Measurements from ENCODE around the gene LSAMP.

Gene LSAMP

DNA sequence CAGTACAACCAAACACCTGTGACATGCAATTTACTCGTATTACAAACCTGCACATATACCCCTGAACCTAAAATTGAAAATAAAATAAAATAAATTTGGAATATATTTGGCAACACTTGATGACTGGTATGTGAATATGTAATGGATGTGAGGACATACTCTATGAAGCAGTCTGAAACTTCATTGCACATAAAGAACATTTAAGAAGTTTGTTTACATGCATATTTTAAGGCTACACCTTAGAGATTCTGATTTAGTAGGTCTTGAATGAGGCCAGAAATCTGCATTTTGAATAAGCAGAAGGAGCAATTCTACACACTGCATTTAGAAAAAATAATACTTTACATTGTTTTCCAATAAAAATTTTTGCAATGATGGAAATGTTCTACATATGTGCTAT, 284.7 kb downstream of the LSAMP start:
- no peak for FAIRE-seq

DNA sequence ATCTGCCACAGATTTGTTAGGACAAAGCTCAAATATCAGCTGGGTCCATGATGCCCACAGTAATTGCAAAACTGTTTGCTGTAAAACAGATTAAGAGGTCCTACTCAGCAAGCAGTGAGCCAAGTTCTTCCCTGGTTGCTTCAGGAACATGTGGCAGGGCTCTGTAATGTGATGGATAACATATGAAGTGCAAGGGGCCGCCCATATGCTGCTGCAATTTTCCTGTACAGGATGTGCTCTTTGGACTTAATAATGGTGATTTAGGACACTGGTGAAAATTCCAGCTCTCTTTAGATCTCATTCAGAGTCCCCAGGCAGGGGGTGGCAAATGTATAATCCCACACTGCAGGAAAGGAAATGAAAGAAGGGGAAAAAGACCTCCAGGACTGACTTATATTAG, 289.4 kb downstream of the LSAMP start:
- no peak for FAIRE-seq

GRCh38 chr3:116154389-116154788, 290.9 kb downstream of the LSAMP start:
- FAIRE-seq = no peak

- no peak for FAIRE-seq
Measured at GRCh38 chr3:116153174-116153573, 292.1 kb downstream of the LSAMP start.

DNA sequence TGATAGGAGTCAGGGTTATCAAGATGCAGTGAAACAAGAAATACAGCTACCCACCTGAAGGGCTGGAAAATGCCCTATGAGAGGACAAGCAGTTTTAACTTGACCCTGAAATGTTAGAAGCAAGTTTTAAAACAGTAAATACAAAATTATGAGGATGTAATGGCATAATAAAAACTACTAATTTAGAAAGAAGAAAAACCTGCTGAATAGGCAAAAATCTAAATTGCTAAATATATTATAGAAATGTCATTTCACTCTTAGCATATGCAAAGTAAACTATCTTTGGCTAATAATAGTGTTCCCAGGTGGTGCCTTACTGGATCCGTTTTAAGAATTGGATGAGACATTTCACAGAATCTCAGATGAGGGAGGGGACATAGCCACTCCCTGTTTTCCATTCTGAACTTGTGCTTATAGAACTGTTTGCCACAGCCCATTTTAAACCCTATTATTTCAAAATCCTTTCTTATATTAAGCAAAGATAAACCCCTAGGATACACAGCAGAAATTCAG, 294.6 kb downstream of the LSAMP start:
- FAIRE-seq = no peak

DNA sequence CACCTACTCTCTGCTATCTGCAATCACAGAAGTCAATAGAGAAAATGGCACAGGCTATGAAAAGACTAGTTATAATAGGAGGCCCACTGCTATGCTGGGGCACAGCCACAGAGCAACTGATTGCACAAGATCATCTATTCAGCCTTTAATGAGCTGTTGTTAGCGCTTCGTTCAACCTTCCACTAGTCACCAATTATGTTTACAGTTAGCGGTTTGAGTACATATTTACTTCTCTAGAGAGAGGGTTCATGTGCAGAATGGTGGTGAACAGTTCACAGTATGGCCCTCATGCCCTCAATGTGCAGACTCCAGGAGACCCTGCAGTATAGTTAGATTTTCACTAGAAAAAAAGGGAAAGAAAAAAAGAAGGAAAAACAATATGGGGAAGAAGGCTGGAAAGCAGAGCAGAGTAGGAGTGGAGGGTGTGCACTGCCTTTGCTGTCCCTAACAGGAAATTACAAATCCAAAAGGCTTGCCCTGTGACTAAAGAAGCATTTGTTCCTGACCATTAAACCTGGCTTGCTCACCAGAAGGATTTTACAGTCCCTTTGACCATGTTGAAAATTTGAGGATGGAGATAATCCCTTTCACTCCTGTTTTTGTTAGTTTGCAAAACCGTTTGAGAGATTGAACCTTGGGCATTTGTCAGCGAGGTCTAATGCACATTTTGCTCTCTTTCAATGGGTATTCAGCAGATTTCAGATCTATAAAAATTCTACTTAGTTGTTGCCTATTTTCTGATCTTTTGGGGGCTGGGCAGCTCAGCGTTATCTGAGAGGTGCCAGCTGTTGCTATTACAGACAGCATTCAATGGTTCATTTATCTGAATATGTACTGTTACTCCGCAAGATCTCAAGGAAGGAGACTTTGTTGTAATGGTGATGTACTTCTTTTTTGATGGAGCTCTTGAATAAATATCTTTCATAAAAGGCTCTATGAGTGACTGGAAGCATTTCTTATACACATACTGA, 296.1 kb downstream of the LSAMP start:
- FAIRE-seq = no peak

DNA sequence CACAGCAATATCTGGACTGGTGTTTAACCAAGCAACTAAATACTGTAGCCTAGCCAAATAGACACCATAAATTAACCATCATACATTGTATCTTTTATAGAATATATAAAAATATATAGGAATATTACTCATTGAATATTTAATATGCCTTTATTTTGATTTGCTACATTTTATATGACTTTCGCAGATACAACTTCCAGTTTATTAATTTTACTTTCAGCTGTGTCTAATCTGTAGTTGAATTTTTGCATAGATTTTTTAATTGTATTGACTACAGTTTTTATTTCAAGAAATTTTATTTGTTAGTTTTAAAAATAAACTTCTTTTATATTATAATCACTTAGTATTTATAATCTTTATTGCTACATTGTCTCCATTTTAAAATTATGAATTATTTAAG, 299.7 kb downstream of the LSAMP start:
- no peak for FAIRE-seq

DNA sequence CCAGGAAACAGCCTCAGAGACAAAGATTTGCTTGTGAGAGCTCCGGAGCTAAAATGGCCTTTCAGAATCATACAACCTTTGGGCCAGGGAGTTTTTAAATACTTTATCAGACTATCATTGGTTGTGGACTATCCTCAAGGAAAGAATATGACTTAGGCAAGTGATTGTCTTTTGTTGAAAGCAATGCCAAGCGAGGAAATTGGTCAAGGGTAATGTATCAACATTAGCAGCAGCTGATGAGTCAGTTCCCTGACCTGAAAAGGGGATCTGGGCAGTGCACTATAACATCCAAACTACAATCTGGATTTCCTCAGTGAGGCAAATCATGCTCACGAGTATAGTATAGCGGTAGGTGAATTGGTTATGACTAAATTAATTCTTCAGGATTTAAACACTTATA, 303.6 kb downstream of the LSAMP start:
- no peak for FAIRE-seq

- FAIRE-seq = no peak
Measured at GRCh38 chr3:116140100-116140689, 305.1 kb downstream of the LSAMP start.

DNA sequence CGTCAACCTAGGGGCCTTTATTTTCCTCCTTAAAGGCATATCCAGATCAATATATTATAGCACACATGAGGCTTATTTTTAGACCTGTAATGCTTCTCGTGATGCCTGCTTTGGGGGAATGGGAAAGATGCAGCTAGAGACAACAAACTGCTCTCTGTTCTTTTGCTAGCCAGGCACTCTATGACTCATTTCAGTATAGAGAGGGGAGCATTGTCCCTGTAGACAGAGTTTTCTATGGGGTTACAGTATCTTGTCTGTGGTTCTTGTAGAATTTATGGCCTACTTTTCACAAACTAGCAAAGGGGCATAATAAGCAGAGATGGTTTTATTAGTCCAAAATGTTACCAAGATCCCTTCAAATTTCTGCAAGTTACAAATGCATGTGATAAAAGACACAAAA, 305.6 kb downstream of the LSAMP start:
- no peak for FAIRE-seq

GRCh38 chr3:116135457-116136085, 309.7 kb downstream of the LSAMP start:
- FAIRE-seq = no peak

GRCh38 chr3:116129187-116129946, 315.9 kb downstream of the LSAMP start:
- no peak for FAIRE-seq

GRCh38 chr3:116127464-116127863, 317.8 kb downstream of the LSAMP start:
- FAIRE-seq = no peak

- no peak for FAIRE-seq
Measured at GRCh38 chr3:116124166-116124565, 321.1 kb downstream of the LSAMP start.

GRCh38 chr3:116118475-116119169, 326.7 kb downstream of the LSAMP start:
- no peak for FAIRE-seq

GRCh38 chr3:116114586-116114985, 330.7 kb downstream of the LSAMP start:
- FAIRE-seq = no peak

DNA sequence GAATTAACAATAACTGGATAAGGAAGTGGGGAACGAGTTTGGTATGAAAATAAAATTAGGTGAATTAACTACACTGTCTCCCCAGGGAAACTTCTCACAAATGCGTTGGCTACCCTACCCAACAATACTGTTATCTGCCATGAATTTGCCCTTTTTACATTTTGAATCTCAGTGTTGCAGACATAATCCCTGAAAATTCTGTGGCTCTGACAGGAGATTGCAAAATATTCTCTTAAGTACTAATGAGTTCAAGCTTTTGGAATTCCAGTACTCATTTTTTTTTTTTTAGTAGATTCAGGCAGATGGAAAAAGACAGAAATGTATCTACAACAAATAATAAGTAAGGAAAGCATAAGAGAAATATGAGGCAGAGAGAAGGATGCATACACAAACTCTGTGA, 332.6 kb downstream of the LSAMP start:
- FAIRE-seq = no peak

DNA sequence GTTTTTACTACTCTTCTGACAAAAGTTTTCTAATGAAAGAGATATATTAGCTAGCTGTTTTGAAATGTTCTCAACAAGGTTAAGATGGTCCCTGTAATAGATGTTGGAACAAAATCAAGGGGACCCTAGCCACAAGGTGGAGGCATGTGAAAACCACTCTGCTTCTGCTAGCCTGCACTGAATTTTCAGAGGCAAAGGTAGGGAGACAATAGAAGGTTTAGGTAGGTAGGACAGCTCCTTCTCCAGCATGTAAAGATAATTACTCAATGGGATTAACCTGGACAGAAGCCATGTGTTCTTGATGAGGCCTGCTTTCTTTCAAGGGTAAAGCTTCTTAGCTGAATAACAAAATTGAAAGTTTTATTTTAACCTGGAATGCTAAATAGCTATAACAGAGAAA, 333.5 kb downstream of the LSAMP start:
- no peak for FAIRE-seq

GRCh38 chr3:116103868-116104530, 341.3 kb downstream of the LSAMP start:
- FAIRE-seq = no peak

DNA sequence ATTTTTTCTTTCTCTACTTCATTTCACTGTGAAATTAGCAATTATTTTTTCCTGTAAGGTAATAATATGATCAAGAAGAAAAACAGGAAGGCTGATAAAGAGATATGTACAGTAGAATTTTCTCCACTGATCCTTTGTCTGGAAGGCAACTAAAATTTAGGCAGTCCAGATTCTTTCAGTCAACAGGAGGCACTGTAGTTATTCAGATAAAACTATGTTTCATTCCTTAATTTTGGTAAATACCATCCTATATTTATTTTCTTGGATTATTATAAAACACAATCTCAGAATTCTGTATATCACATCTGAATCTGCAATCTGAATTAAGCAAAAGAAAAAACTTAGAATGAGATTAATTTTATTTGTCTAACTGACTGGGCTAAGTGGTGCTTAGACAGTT, 343.2 kb downstream of the LSAMP start:
- FAIRE-seq = no peak

DNA sequence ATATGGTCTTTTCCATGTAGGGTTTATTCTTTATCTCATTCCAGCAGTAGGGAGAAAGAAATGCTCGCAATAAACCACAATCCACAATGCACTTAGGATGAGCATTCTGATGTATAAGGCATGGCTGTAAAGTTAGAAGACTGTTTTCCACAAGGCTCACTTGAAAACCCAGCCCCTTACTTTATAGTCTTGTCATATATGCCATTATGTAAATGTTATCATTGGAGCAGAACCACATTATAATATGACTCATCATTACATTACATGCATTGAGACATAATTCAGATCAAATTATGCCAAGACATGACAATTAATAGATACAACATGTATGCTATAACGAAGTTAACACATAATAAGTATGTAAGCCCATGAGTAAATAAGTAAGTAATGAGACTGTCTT, 348.1 kb downstream of the LSAMP start:
- FAIRE-seq = no peak

- no peak for FAIRE-seq
Measured at GRCh38 chr3:116096631-116097030, 348.7 kb downstream of the LSAMP start.
